Measurements from ENCODE around the gene LYPLAL1.

DNA sequence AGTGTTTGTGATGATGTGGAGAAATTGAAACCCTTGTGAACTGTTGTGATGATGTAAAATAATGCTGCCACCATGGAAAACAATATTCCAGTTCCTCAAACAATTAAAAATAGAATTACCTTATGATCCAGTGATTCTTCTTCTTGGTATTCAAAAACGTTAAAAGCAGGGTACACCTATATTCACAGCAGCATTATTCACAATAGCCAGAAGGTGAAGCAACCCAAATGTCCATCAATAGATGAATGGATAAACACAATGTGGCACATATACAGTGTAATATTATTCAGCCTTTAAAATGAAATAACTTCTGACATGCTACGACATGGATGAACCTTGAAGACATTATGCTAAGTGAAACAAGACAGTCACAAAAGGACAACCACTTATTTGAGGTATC is 59.2 kb downstream of the LYPLAL1 start:
- TF ChIP-seq, protein P1, sequence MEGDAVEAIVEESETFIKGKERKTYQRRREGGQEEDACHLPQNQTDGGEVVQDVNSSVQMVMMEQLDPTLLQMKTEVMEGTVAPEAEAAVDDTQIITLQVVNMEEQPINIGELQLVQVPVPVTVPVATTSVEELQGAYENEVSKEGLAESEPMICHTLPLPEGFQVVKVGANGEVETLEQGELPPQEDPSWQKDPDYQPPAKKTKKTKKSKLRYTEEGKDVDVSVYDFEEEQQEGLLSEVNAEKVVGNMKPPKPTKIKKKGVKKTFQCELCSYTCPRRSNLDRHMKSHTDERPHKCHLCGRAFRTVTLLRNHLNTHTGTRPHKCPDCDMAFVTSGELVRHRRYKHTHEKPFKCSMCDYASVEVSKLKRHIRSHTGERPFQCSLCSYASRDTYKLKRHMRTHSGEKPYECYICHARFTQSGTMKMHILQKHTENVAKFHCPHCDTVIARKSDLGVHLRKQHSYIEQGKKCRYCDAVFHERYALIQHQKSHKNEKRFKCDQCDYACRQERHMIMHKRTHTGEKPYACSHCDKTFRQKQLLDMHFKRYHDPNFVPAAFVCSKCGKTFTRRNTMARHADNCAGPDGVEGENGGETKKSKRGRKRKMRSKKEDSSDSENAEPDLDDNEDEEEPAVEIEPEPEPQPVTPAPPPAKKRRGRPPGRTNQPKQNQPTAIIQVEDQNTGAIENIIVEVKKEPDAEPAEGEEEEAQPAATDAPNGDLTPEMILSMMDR (IDR thresholded peaks at IDR 0.05 in 4 of 5, conservative IDR thresholded peaks at IDR 0.05 in 1 of 5): no peak
- no peak for TF ChIP-seq POLR2A (IDR thresholded peaks at IDR 0.05)

Measured in gastrocnemius medialis (tissue), 4 donors.